CD4-positive, alpha-beta T cell (primary cell): ENCODE measurements around the gene HOMER3. TPM values are rescaled to one million over a fixed set of nuclear protein-coding genes. Genes with fewer than 3 reads are reported as not detected.
A peak's percentile ranks its signal among the peaks of the same experiment; 100 is the strongest.

ENCODE experiments used
- ATAC-seq: fragments of 200-7000 bp; cut with Tn5 transposase; one replicate; pipeline ENCODE4 v1.10.0; 2022; ENCODE audit warnings: mild to moderate bottlenecking; ENCODE audit not compliant: poor library complexity
- CTCF ChIA-PET: fragments of 350-600 bp; sonication (Branson Sonifier 250); formaldehyde crosslinking; loops from one replicate; lab custom pipeline; 2021; ENCODE audit warnings: antibody characterized with exemption, inconsistent platforms; lab: Charles Lee
- POLR2A ChIA-PET: fragments of 350-600 bp; sonication (Branson Sonifier 250); formaldehyde crosslinking; loops from one replicate; lab custom pipeline; 2021; ENCODE audit warnings: antibody characterized with exemption, inconsistent platforms; lab: Charles Lee
- DNase-seq, 14 experiments: peaks; one replicate each; pipeline ENCODE4 v3.0.0-alpha.2; 2013 to 2020; ENCODE audit warnings: mixed read lengths in 2 of 14
- H3K27ac ChIP-seq, 2 donors: one replicate each; pipeline versions ENCODE4 v1.5.1 to v1.7.0; 2013; ENCODE audit warnings: low read length in 2 of 2, low read depth in 1 of 2, mild to moderate bottlenecking in 1 of 2
- H3K27me3 ChIP-seq, 2 experiments: 1 replicate in 1 of 2; 2 replicates in 1 of 2; pipeline versions ENCODE4 v1.6.1 to v1.7.0; 2013; ENCODE audit warnings: low read length in 2 of 2, control low read depth in 1 of 2, mild to moderate bottlenecking in 1 of 2, moderate library complexity in 1 of 2; ENCODE audit not compliant: insufficient read depth in 2 of 2, control insufficient read depth in 1 of 2
- H3K36me3 ChIP-seq: one replicate; pipeline ENCODE4 v1.6.1; 2013; ENCODE audit warnings: low read length, control low read depth; ENCODE audit not compliant: insufficient read depth
- H3K4me1 ChIP-seq: one replicate; pipeline ENCODE4 v1.6.1; 2013; ENCODE audit warnings: low read length, control low read depth; ENCODE audit not compliant: insufficient read depth
- H3K4me3 ChIP-seq: one replicate; pipeline ENCODE4 v1.5.1; 2013; ENCODE audit warnings: mild to moderate bottlenecking, low read length, moderate library complexity
- H3K9me3 ChIP-seq, 2 experiments: 1 replicate in 1 of 2; 2 replicates in 1 of 2; pipeline versions ENCODE4 v1.6.1 to v1.7.0; 2013; ENCODE audit warnings: low read length in 2 of 2, mild to moderate bottlenecking in 2 of 2, control low read depth in 1 of 2, moderate library complexity in 1 of 2; ENCODE audit not compliant: control insufficient read depth in 1 of 2, insufficient read depth in 1 of 2
- H3K27ac Mint-ChIP-seq: one replicate; pipeline ENCODE4 v1.8.0; 2020; ENCODE audit warnings: mixed read lengths
- H3K27me3 Mint-ChIP-seq: one replicate; pipeline ENCODE4 v1.8.0; 2021; ENCODE audit warnings: mixed read lengths
- H3K36me3 Mint-ChIP-seq: one replicate; pipeline ENCODE4 v1.8.0; 2021; ENCODE audit warnings: low read depth, mixed read lengths
- H3K4me1 Mint-ChIP-seq: one replicate; pipeline ENCODE4 v1.8.0; 2021; ENCODE audit warnings: low read depth, mixed read lengths
- H3K4me3 Mint-ChIP-seq: one replicate; pipeline ENCODE4 v1.8.0; 2020; ENCODE audit warnings: mild to moderate bottlenecking, mixed read lengths
- H3K9me3 Mint-ChIP-seq: one replicate; pipeline ENCODE4 v1.8.0; 2020; ENCODE audit warnings: mixed read lengths
- CTCF ChIP-seq: fragments of 200-600 bp; IDR thresholded peaks from one replicate; pipeline ENCODE4 v1.8.0; 2022; ENCODE audit warnings: antibody characterized with exemption, mild to moderate bottlenecking
- intact Hi-C, 2 experiments: fragments of 100-400 bp; cut with DNase I in 1 of 2; cut with micrococcal nuclease in 1 of 2; formaldehyde crosslinking; loops; one replicate each; pipeline versions ENCODE4 v1.15.1 to v1.9.0; 2023 to 2025; cut with DNase I, micrococcal nuclease
- total RNA-seq, 174 experiments: library from RNA in 2 of 174; stranded (reverse) in 2 of 174; gene quantifications; one replicate each; pipeline ENCODE4 v1.2.3 and lab custom pipeline; 2021 to 2026

HOMER3 gene
- total RNA-seq, 2 experiments from 2014 or later = 1.1 TPM

GRCh38 chr19:18933297-18933696 is 7.7 kb downstream of the HOMER3 start:
- peaks cover 13% of the 10 kb centered on the region for H3K4me1 ChIP-seq
- ChIA-PET CTCF (no interaction called here), POLR2A (no interaction called here)
- H3K27me3 ChIP-seq = peaks cover 3 to 4% of the 10 kb centered on the region in 2 experiments
- intact Hi-C loops = no loop called here
- no peaks in the 10 kb centered on the region for H3K9me3 ChIP-seq
- ATAC-seq (no peak), DNase-seq (no peak)
- no peak overlapping the region for H3K4me3 ChIP-seq
- H3K27ac Mint-ChIP-seq = no peak overlapping the region
- no peaks in the 10 kb centered on the region for H3K9me3 Mint-ChIP-seq
- no peak for TF ChIP-seq CTCF
- H3K27ac ChIP-seq = no peak overlapping the region
- H3K4me3 Mint-ChIP-seq = peak overlapping the region; percentile 25
- H3K36me3 ChIP-seq = peaks cover 1% of the 10 kb centered on the region
- peaks cover 10% of the 10 kb centered on the region for H3K4me1 Mint-ChIP-seq
- peaks cover 14% of the 10 kb centered on the region for H3K27me3 Mint-ChIP-seq
- H3K36me3 Mint-ChIP-seq = no peaks in the 10 kb centered on the region

- DNase-seq (peak; percentile 69 to 93 (median 84)), ATAC-seq (peak; percentile 97)
- ChIA-PET CTCF (no interaction called here), POLR2A (interaction anchor here (4.7 kb wide), 1 partner anchor 13 kb away, joined by 20 read pairs; the partner anchor contains the start of genes COPE and DDX49)
- Histone ChIP-seq H3K27me3 (peaks cover 3 to 4% of the 10 kb centered on the region in 2 experiments), H3K4me3 (peak overlapping the region; percentile 48), H3K9me3 (no peaks in the 10 kb centered on the region), H3K4me1 (peaks cover 13% of the 10 kb centered on the region), H3K27ac (no peak overlapping the region), H3K36me3 (peaks cover 6% of the 10 kb centered on the region)
- Mint-ChIP-seq H3K4me3 (peak overlapping the region; percentile 84), H3K27ac (no peak overlapping the region), H3K27me3 (peaks cover 14% of the 10 kb centered on the region), H3K36me3 (peaks cover 5% of the 10 kb centered on the region), H3K9me3 (no peaks in the 10 kb centered on the region), H3K4me1 (peaks cover 10% of the 10 kb centered on the region)
- TF ChIP-seq CTCF = no peak
- intact Hi-C loops = loop anchor here in 1 of 2 experiments (1.0 kb wide), 1 partner anchor 13 kb away; the partner anchor contains the start of genes COPE and DDX49
Observed at GRCh38 chr19:18932216-18932841, 8.7 kb downstream of the HOMER3 start.

GRCh38 chr19:18931316-18932162 is 9.5 kb downstream of the HOMER3 start:
- no peak overlapping the region for H3K4me3 Mint-ChIP-seq
- ATAC-seq = no peak
- no peak for TF ChIP-seq CTCF
- ChIA-PET CTCF (no interaction called here), POLR2A (interaction anchor here (4.7 kb wide), 1 partner anchor 12 kb away, joined by 20 read pairs; the partner anchor contains the start of genes COPE and DDX49)
- no peak overlapping the region for H3K27ac ChIP-seq
- peaks cover 6% of the 10 kb centered on the region for H3K36me3 ChIP-seq
- H3K27me3 Mint-ChIP-seq = peaks cover 14% of the 10 kb centered on the region
- peaks cover 3 to 4% of the 10 kb centered on the region in 2 experiments for H3K27me3 ChIP-seq
- no peaks in the 10 kb centered on the region for H3K9me3 Mint-ChIP-seq
- H3K4me1 ChIP-seq = peaks cover 13% of the 10 kb centered on the region
- no peaks in the 10 kb centered on the region for H3K9me3 ChIP-seq
- H3K4me1 Mint-ChIP-seq = peaks cover 10% of the 10 kb centered on the region
- intact Hi-C loops = loop anchor here in 1 of 2 experiments (1.0 kb wide), 1 partner anchor 12 kb away; the partner anchor contains the start of genes COPE and DDX49
- no peak overlapping the region for H3K27ac Mint-ChIP-seq
- H3K36me3 Mint-ChIP-seq = peaks cover 11% of the 10 kb centered on the region
- DNase-seq = no peak
- no peak overlapping the region for H3K4me3 ChIP-seq
